Measurements from ENCODE around the gene MMP12.
"Not testable (repeated sequence)": the region's sequence is repeated elsewhere in the genome, so short reads cannot be mapped to it uniquely, and the experiment has no call there.

Gene MMP12

GRCh38 chr11:102911758-102912481 lies 37.1 kb upstream of the MMP12 start:
- H3K4me3 ChIP-seq (ENCODE audit: low read length): no peak overlapping the region
- no peak for TF ChIP-seq CTCF (conservative IDR thresholded peaks at IDR 0.05; ENCODE audit: low read length)
- DNase-seq (ENCODE audit: low read depth): no peak

- H3K4me3 ChIP-seq (ENCODE audit: low read length); DNase-seq (ENCODE audit: low read depth): not testable (repeated sequence)
These were observed 31.1 kb upstream of the MMP12 start for GRCh38 chr11:102905848-102906247.

GRCh38 chr11:102903895-102904294 lies 29.1 kb upstream of the MMP12 start:
- H3K4me3 ChIP-seq (ENCODE audit: low read length); DNase-seq (ENCODE audit: low read depth): not testable (repeated sequence)

GRCh38 chr11:102900346-102900745 lies 25.6 kb upstream of the MMP12 start:
- DNase-seq (ENCODE audit: low read depth): no peak
- TF ChIP-seq CTCF (conservative IDR thresholded peaks at IDR 0.05; ENCODE audit: low read length): no peak
- no peak overlapping the region for H3K4me3 ChIP-seq (ENCODE audit: low read length)

- H3K4me3 ChIP-seq (ENCODE audit: low read length): no peak overlapping the region
- peak; percentile 64 for DNase-seq (ENCODE audit: low read depth)
- TF ChIP-seq CTCF (conservative IDR thresholded peaks at IDR 0.05; ENCODE audit: low read length): peak; percentile 43
These were observed 17.0 kb upstream of the MMP12 start for GRCh38 chr11:102891736-102892135.

- no peak overlapping the region for H3K4me3 ChIP-seq (ENCODE audit: low read length)
- peak; percentile 9 for DNase-seq (ENCODE audit: low read depth)
- TF ChIP-seq CTCF (conservative IDR thresholded peaks at IDR 0.05; ENCODE audit: low read length): no peak
These were observed 12.2 kb upstream of the MMP12 start for GRCh38 chr11:102886999-102887398.

- TF ChIP-seq CTCF (conservative IDR thresholded peaks at IDR 0.05; ENCODE audit: low read length): no peak
- peak; percentile 26 for DNase-seq (ENCODE audit: low read depth)
- H3K4me3 ChIP-seq (ENCODE audit: low read length): no peak overlapping the region
These were observed 8.4 kb upstream of the MMP12 start for GRCh38 chr11:102883141-102883540.

GRCh38 chr11:102882389-102883024 lies 7.7 kb upstream of the MMP12 start:
- peak; percentile 87 for DNase-seq (ENCODE audit: low read depth)
- TF ChIP-seq CTCF (conservative IDR thresholded peaks at IDR 0.05; ENCODE audit: low read length): no peak
- no peak overlapping the region for H3K4me3 ChIP-seq (ENCODE audit: low read length)

All from AG10803 (cell line).